ENCODE measurements around the gene CCDC88C.

CCDC88C gene

DNA sequence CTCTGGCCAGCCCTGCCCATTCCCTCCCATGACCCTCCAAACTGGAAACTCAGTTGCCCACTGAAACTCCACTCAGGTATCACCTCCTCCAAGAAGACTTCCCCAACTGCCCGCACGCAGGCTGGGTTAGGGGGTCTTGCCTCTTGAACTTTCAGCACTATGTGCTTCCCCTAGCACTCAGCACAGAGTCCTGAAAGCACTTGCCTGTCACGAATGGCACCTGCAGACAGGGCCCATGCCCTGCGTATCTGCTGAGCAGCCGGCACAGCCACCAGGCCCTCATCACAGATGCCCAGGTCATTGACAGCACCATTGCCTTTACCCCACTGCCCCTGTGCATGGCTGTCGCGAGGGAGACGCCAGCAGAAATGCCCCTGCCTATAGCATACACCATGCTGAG, 11.2 kb downstream of the CCDC88C start:
- DNase-seq (ENCODE audit: extremely low spot score): no peak
- ChIA-PET CTCF (interaction anchor here (1.3 to 1.5 kb wide), 2 partner anchors 9 to 30 kb away, joined by 3 to 5 read pairs; no protein-coding TSS in a partner anchor), POLR2A (interaction anchor here (2.3 kb wide), 1 partner anchor 10 kb away, joined by 7 read pairs; no protein-coding TSS in a partner anchor)
- TF ChIP-seq, protein P1, sequence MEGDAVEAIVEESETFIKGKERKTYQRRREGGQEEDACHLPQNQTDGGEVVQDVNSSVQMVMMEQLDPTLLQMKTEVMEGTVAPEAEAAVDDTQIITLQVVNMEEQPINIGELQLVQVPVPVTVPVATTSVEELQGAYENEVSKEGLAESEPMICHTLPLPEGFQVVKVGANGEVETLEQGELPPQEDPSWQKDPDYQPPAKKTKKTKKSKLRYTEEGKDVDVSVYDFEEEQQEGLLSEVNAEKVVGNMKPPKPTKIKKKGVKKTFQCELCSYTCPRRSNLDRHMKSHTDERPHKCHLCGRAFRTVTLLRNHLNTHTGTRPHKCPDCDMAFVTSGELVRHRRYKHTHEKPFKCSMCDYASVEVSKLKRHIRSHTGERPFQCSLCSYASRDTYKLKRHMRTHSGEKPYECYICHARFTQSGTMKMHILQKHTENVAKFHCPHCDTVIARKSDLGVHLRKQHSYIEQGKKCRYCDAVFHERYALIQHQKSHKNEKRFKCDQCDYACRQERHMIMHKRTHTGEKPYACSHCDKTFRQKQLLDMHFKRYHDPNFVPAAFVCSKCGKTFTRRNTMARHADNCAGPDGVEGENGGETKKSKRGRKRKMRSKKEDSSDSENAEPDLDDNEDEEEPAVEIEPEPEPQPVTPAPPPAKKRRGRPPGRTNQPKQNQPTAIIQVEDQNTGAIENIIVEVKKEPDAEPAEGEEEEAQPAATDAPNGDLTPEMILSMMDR (IDR thresholded peaks at IDR 0.05; ENCODE audit: control extremely low read depth, extremely low read depth, low read depth, missing control alignments): no peak

DNA sequence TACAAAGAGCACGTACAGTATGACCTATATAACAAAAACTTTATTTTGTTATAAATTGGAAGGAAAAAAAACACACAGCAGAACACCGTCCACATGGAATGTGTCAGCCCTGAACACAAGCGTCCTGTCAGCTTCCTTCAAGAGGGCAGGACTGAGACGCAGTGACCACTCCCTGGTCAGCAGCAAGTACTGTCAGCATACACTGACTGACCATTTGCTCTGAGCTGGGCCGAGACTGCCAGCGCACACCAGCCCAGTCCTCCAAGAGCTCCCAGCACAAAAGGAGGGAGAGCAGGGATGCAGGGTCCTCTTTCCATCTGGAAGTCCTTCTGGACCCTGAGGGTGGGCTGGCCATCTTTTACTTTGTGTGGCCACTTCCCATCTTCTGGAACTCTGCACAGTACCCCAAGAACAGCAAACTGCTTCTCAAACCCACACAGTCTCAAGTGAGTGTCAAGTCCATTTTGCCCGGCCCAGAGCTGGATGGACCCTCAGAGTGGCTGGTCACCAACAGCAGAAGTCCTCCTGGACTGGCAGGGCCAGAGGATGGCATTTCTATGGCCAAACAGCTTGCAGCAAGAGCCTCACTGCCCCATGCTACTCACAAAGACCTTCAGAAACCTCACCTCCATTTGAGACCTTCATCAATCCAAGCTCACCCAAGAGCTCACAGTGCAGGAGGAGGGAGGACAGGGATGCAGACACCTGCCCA, 11.7 kb downstream of the CCDC88C start:
- ChIA-PET CTCF (interaction anchor here (1.3 to 3.5 kb wide), 3 partner anchors 10 to 29 kb away, joined by 3 to 11 read pairs (median 5); no protein-coding TSS in a partner anchor), POLR2A (interaction anchor here (2.3 kb wide), 1 partner anchor 10 kb away, joined by 7 read pairs; no protein-coding TSS in a partner anchor)
- no peak for DNase-seq (ENCODE audit: extremely low spot score)
- TF ChIP-seq, protein P1 (IDR thresholded peaks at IDR 0.05; ENCODE audit: control extremely low read depth, extremely low read depth, low read depth, missing control alignments): no peak

DNA sequence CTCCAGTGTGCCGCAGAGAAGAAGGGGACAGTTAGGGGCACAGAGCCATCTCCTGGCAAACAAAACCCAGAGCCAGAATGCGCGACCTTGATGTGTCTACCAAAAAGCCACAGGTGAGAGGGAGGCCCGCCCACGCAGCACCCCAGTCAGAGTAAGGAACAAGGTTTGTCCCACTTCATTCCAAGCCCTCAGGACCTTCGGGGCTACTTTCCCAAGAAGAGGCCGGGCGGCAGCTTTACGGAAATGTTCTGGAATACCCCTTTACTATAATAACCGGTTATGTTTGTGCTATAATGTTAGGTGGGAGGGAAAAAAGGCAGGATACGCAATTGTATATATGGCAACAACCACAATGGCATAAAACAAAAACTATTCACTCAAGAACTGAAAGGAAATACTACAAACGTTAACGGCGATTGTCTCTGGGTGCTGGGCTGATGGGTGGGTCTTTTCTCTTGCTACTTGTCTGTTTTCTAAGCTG, 12.3 kb downstream of the CCDC88C start:
- DNase-seq (ENCODE audit: extremely low spot score): no peak
- TF ChIP-seq, protein P1 (IDR thresholded peaks at IDR 0.05; ENCODE audit: control extremely low read depth, extremely low read depth, low read depth, missing control alignments): no peak
- POLR2A ChIA-PET: interaction anchor here (2.3 kb wide), 1 partner anchor 11 kb away, joined by 7 read pairs; no protein-coding TSS in a partner anchor
- CTCF ChIA-PET: interaction anchor here (1.3 to 3.5 kb wide), 3 partner anchors 11 to 29 kb away, joined by 3 to 11 read pairs (median 5); no protein-coding TSS in a partner anchor

DNA sequence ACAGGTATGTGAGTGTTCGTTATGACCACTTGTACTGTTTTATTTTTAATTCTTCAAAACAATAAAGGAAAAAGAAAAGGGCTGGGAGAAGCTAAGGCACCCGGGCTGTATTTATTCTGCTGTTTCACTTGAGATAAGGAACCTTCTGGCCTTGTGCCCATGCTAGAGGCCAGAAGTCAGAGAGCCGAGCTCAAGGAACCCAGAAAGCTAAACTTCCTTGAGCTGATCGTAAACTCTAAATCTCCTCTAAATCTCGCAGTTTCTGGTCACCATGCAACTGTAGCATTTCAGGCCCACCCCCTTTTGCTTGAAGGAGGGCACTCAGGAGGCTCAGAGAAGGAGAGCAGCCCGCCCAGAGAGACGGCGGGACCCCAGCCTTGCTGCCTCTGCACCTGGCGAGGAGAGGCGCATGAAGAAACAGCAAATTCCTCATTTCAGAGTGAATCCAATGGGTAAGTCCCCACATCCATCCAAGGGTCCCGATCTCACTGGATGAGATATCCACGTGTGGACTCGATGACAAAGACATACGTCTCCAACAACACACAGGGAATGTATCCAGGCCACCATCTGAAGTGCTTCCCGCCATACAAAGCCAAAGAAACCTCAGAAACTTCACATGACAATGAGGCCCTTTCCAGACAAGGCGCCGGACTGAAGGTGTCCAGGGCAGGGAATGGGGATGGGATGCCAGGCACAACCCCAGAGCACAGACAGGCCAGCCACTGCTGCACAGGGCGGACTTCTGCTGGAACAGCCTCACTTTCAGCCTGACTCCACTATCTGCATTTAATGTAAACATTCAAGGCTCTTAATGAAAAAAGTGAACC, 14.6 kb downstream of the CCDC88C start:
- POLR2A ChIA-PET: no interaction called here
- CTCF ChIA-PET: interaction anchor here (0.6 to 3.5 kb wide), 6 partner anchors 11 to 84 kb away, joined by 3 to 11 read pairs (median 3); partner anchors contain the start of gene CCDC88C
- DNase-seq (ENCODE audit: extremely low spot score): no peak

DNA sequence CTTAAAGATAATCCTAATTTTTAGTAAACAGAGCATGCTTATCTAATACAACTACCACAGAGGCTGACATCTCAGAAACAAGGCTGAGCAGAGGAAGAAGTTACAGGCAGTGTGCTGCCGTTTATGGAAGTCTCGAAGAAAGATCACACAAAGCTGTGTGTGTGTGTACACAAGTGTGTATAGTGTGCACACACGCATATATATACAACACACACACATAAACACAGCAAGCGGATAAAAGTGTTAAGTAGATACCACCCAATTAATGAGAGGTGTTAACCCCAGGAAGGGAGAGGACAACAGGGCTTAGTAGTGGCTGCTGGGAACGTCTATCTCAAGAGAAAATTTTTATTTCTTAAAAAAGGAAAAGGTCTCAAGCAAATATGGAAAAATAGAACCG, 15.3 kb downstream of the CCDC88C start:
- TF ChIP-seq, protein P1 (IDR thresholded peaks at IDR 0.05; ENCODE audit: control extremely low read depth, extremely low read depth, low read depth, missing control alignments): no peak
- no peak for DNase-seq (ENCODE audit: extremely low spot score)
- POLR2A ChIA-PET: no interaction called here
- CTCF ChIA-PET: interaction anchor here (0.6 to 3.5 kb wide), 3 partner anchors 14 to 79 kb away, joined by 3 to 11 read pairs (median 3); no protein-coding TSS in a partner anchor

More for the DNA sequence above, 14.6 kb downstream of the CCDC88C start:
- TF ChIP-seq, protein P1 (IDR thresholded peaks at IDR 0.05; ENCODE audit: control extremely low read depth, extremely low read depth, low read depth, missing control alignments): no peak

DNA sequence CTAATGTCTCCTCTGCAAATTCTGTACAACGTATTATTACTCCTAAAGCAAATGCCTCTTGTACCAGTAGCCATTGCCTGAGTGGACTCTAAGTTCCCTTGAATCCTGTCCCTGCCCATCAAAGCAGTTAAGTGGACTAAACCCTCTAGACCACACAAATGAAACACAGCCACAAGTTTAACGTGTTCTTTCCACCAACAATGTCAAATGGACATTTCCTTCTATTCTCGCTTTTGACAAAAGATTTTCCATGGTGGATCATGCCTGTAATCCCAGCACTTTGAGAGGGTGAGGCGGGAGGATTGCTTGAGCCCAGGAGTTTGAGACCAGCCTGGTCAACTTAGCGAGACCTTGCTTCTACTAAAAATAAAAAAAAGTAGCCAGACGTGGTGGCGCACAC, 15.9 kb downstream of the CCDC88C start:
- DNase-seq (ENCODE audit: extremely low spot score): no peak
- ChIA-PET CTCF (interaction anchor here (1.0 to 5.0 kb wide), 4 partner anchors 14 to 78 kb away, joined by 3 to 32 read pairs (median 4); no protein-coding TSS in a partner anchor), POLR2A (no interaction called here)
- TF ChIP-seq, protein P1 (IDR thresholded peaks at IDR 0.05; ENCODE audit: control extremely low read depth, extremely low read depth, low read depth, missing control alignments): no peak
